ENCODE measurements around the gene TMEM91. TPM values are rescaled to one million over a fixed set of nuclear protein-coding genes. Genes with fewer than 3 reads are reported as not detected.
A peak's percentile ranks its signal among the peaks of the same experiment; 100 is the strongest.

TMEM91 gene
- total RNA-seq, 1 donor from 2014 or later: 20.0 TPM

GRCh38 chr19:41412953-41413352, 36.6 kb downstream of the TMEM91 start:
- ATAC-seq: no peak

GRCh38 chr19:41413947-41414346, 37.6 kb downstream of the TMEM91 start:
- no peak for ATAC-seq

GRCh38 chr19:41414461-41414860, 38.1 kb downstream of the TMEM91 start:
- no peak for ATAC-seq

GRCh38 chr19:41415154-41415571, 38.8 kb downstream of the TMEM91 start:
- ATAC-seq: peak; percentile 44

- peak; percentile 91 for ATAC-seq
Measured at GRCh38 chr19:41416194-41416674, 39.9 kb downstream of the TMEM91 start.

- no peak for ATAC-seq
Measured at GRCh38 chr19:41420101-41420880, 44.0 kb downstream of the TMEM91 start.

- ATAC-seq: peak; percentile 7
Measured at GRCh38 chr19:41421314-41421713, 45.0 kb downstream of the TMEM91 start.

GRCh38 chr19:41421973-41422372, 45.6 kb downstream of the TMEM91 start:
- ATAC-seq: no peak

GRCh38 chr19:41422456-41422855, 46.1 kb downstream of the TMEM91 start:
- no peak for ATAC-seq

- ATAC-seq: no peak
Measured at GRCh38 chr19:41422955-41423354, 46.6 kb downstream of the TMEM91 start.

GRCh38 chr19:41424335-41425173, 48.2 kb downstream of the TMEM91 start:
- ATAC-seq: no peak

- no peak for ATAC-seq
Measured at GRCh38 chr19:41425174-41426115, 49.1 kb downstream of the TMEM91 start.

GRCh38 chr19:41426116-41426841, 49.9 kb downstream of the TMEM91 start:
- ATAC-seq: peak; percentile 12

- ATAC-seq: peak; percentile 85
Measured at GRCh38 chr19:41426952-41427646, 50.8 kb downstream of the TMEM91 start, which contains the start of gene B3GNT8. Gene B3GNT8, minus strand, starts transcription at chr19:41427374. Its CDS starts 596 bp downstream, at chr19:41426778.

GRCh38 chr19:41427647-41428480, 51.5 kb downstream of the TMEM91 start:
- ATAC-seq: peak; percentile 65

- no peak for ATAC-seq
Measured at GRCh38 chr19:41428481-41428859, 52.1 kb downstream of the TMEM91 start.

GRCh38 chr19:41430922-41431321, 54.6 kb downstream of the TMEM91 start:
- ATAC-seq: no peak

- no peak for ATAC-seq
Measured at GRCh38 chr19:41431426-41432386, 55.4 kb downstream of the TMEM91 start.

GRCh38 chr19:41433171-41433570, 56.8 kb downstream of the TMEM91 start:
- ATAC-seq: no peak
